Stomach smooth muscle (tissue), 2 donors: ENCODE measurements around the gene ADCY1.

Experiments
- H3K27ac ChIP-seq: one replicate; pipeline ENCODE4 v1.7.0; 2013; ENCODE audit warnings: mild to moderate bottlenecking, low read length, inconsistent platforms
- H3K27me3 ChIP-seq, 2 donors: one replicate each; pipeline ENCODE4 v1.7.0; 2013; ENCODE audit warnings: low read length in 2 of 2; ENCODE audit not compliant: insufficient read depth in 2 of 2, control insufficient read depth in 1 of 2
- H3K36me3 ChIP-seq, 2 donors: one replicate each; pipeline ENCODE4 v1.7.0; 2013; ENCODE audit warnings: low read length in 2 of 2; ENCODE audit not compliant: control insufficient read depth in 2 of 2, insufficient read depth in 2 of 2
- H3K4me1 ChIP-seq: one replicate; pipeline ENCODE4 v1.7.0; 2013; ENCODE audit warnings: low read length; ENCODE audit not compliant: control insufficient read depth, insufficient read depth
- H3K4me3 ChIP-seq, 2 donors: one replicate each; pipeline ENCODE4 v1.7.0; 2013; ENCODE audit warnings: low read length in 2 of 2
- H3K9ac ChIP-seq, 2 donors: one replicate each; pipeline ENCODE4 v1.7.0; 2013; ENCODE audit warnings: low read length in 2 of 2, mild to moderate bottlenecking in 1 of 2
- H3K9me3 ChIP-seq, 2 donors: one replicate each; pipeline ENCODE4 v1.7.0; 2013; ENCODE audit warnings: low read length in 2 of 2; ENCODE audit not compliant: control insufficient read depth in 2 of 2
- donor health status: healthy.
- donor health status: Pancreatic carcinoma.

ADCY1 gene

GRCh38 chr7:45654341-45654740 is 80.2 kb downstream of the ADCY1 start:
- Histone ChIP-seq H3K27ac (no peak overlapping the region), H3K4me3 (no peak overlapping the region), H3K27me3 (no peaks in the 10 kb centered on the region), H3K4me1 (no peaks in the 10 kb centered on the region), H3K9ac (no peak overlapping the region), H3K9me3 (no peaks in the 10 kb centered on the region), H3K36me3 (no peaks in the 10 kb centered on the region)

GRCh38 chr7:45655539-45655938 is 81.4 kb downstream of the ADCY1 start:
- H3K27me3 ChIP-seq: no peaks in the 10 kb centered on the region
- no peak overlapping the region for H3K9ac ChIP-seq

GRCh38 chr7:45656431-45656830 is 82.3 kb downstream of the ADCY1 start:
- no peaks in the 10 kb centered on the region for H3K27me3 ChIP-seq
- no peaks in the 10 kb centered on the region for H3K4me1 ChIP-seq
- no peaks in the 10 kb centered on the region for H3K36me3 ChIP-seq
- no peaks in the 10 kb centered on the region for H3K9me3 ChIP-seq
- H3K9ac ChIP-seq: no peak overlapping the region
- H3K27ac ChIP-seq: no peak overlapping the region
- no peak overlapping the region for H3K4me3 ChIP-seq

More at GRCh38 chr7:45655539-45655938, 81.4 kb downstream of the ADCY1 start:
- Histone ChIP-seq H3K4me1 (no peaks in the 10 kb centered on the region), H3K27ac (no peak overlapping the region), H3K9me3 (no peaks in the 10 kb centered on the region), H3K36me3 (no peaks in the 10 kb centered on the region), H3K4me3 (no peak overlapping the region)

- Histone ChIP-seq H3K4me3 (no peak overlapping the region), H3K9ac (no peak overlapping the region), H3K9me3 (no peaks in the 10 kb centered on the region), H3K4me1 (no peaks in the 10 kb centered on the region), H3K27ac (no peak overlapping the region), H3K36me3 (no peaks in the 10 kb centered on the region), H3K27me3 (no peaks in the 10 kb centered on the region)
Observed at GRCh38 chr7:45657136-45657889, 83.1 kb downstream of the ADCY1 start.

- H3K4me3 ChIP-seq: no peak overlapping the region
- no peak overlapping the region for H3K9ac ChIP-seq
- H3K4me1 ChIP-seq: no peaks in the 10 kb centered on the region
- no peaks in the 10 kb centered on the region for H3K36me3 ChIP-seq
- no peak overlapping the region for H3K27ac ChIP-seq
- H3K27me3 ChIP-seq: no peaks in the 10 kb centered on the region
- no peaks in the 10 kb centered on the region for H3K9me3 ChIP-seq
Observed at GRCh38 chr7:45657890-45658715, 83.9 kb downstream of the ADCY1 start.

GRCh38 chr7:45658716-45659495 is 84.7 kb downstream of the ADCY1 start:
- no peaks in the 10 kb centered on the region for H3K9me3 ChIP-seq
- H3K9ac ChIP-seq: no peak overlapping the region
- no peak overlapping the region for H3K27ac ChIP-seq
- H3K4me3 ChIP-seq: no peak overlapping the region
- H3K27me3 ChIP-seq: no peaks in the 10 kb centered on the region
- H3K4me1 ChIP-seq: no peaks in the 10 kb centered on the region
- no peaks in the 10 kb centered on the region for H3K36me3 ChIP-seq

GRCh38 chr7:45659496-45660139 is 85.5 kb downstream of the ADCY1 start:
- Histone ChIP-seq H3K27me3 (no peaks in the 10 kb centered on the region), H3K9me3 (no peaks in the 10 kb centered on the region), H3K4me1 (no peaks in the 10 kb centered on the region), H3K27ac (no peak overlapping the region), H3K36me3 (no peaks in the 10 kb centered on the region), H3K4me3 (no peak overlapping the region), H3K9ac (no peak overlapping the region)

GRCh38 chr7:45660201-45660900 is 86.2 kb downstream of the ADCY1 start:
- Histone ChIP-seq H3K4me1 (no peaks in the 10 kb centered on the region), H3K27me3 (no peaks in the 10 kb centered on the region), H3K4me3 (no peak overlapping the region), H3K36me3 (no peaks in the 10 kb centered on the region), H3K27ac (no peak overlapping the region), H3K9me3 (no peaks in the 10 kb centered on the region), H3K9ac (no peak overlapping the region)

GRCh38 chr7:45660901-45661211 is 86.7 kb downstream of the ADCY1 start:
- Histone ChIP-seq H3K36me3 (no peaks in the 10 kb centered on the region), H3K4me3 (no peak overlapping the region), H3K9me3 (no peaks in the 10 kb centered on the region), H3K27me3 (no peaks in the 10 kb centered on the region), H3K9ac (no peak overlapping the region), H3K4me1 (no peaks in the 10 kb centered on the region), H3K27ac (no peak overlapping the region)
